HepG2 (cell line): ENCODE data around the gene NMT2. TPM values are rescaled to one million over a fixed set of nuclear protein-coding genes. Genes with fewer than 3 reads are reported as not detected.

Source experiments
- ATAC-seq: fragments of 200-7000 bp; cut with Tn5 transposase; 3 replicates; pipeline ENCODE4 v1.9.1; 2020; ENCODE audit warnings: mild to moderate bottlenecking, moderate library complexity
- BruUV-seq: library from RNA; stranded (reverse); fragments of 400-500 nt; replicated peaks from 2 replicates; lab custom pipeline; 2021; lab: Mats Ljungman, UMichigan
- CTCF ChIA-PET: fragments of 300-600 bp; formaldehyde crosslinking; extraction: SDS; loops from one replicate; lab custom pipeline; 2021; ENCODE audit warnings: low total read pairs, inconsistent platforms, low intra/inter-chr PET ratio; lab: Yijun Ruan, JAX
- POLR2A ChIA-PET: fragments of 350-600 bp; sonication (Branson Sonifier 250); formaldehyde crosslinking; loops from one replicate; lab custom pipeline; 2020; ENCODE audit warnings: antibody characterized with exemption, inconsistent platforms; lab: Yijun Ruan, JAX
- DNase-seq: peaks from one replicate; pipeline ENCODE4 v3.0.0-alpha.2; 2015; ENCODE audit warnings: low spot score
- FAIRE-seq: peaks from 3 replicates; lab custom pipeline; 2011; peaks lifted over from hg19 to GRCh38; lab: Jason Lieb, UNC
- H2AFZ ChIP-seq: one replicate; pipeline ENCODE4 v1.6.1; 2011; ENCODE audit warnings: low read length, inconsistent platforms
- H3K27ac ChIP-seq: fragments of 300-600 bp; 3 replicates; pipeline ENCODE4 v1.8.0; 2011; ENCODE audit warnings: mixed run types, mild to moderate bottlenecking, mixed read lengths, low read length, inconsistent platforms; ENCODE audit not compliant: insufficient read depth; ENCODE audit errors: extremely low read length
- H3K27me3 ChIP-seq, 2 experiments: fragments of 200-600 bp in 1 of 2; 2 replicates in 1 of 2; 3 replicates in 1 of 2; pipeline versions ENCODE4 v1.6.0 to v1.8.0; 2011; ENCODE audit warnings: low read length in 2 of 2, mild to moderate bottlenecking in 2 of 2, moderate library complexity in 2 of 2, inconsistent platforms in 1 of 2; ENCODE audit not compliant: insufficient read depth in 2 of 2, control insufficient read depth in 1 of 2
- H3K36me3 ChIP-seq, 2 experiments: fragments of 200-600 bp in 1 of 2; replicated peaks in 1 of 2; 2 replicates in 1 of 2; 3 replicates in 1 of 2; pipeline versions ENCODE4 v1.5.1 to v1.8.0; 2011; ENCODE audit warnings: low read length in 2 of 2, inconsistent platforms in 1 of 2; ENCODE audit not compliant: insufficient read depth in 2 of 2, control insufficient read depth in 1 of 2
- H3K4me1 ChIP-seq: 2 replicates; pipeline ENCODE4 v1.5.1; 2012; ENCODE audit warnings: low read length, inconsistent platforms; ENCODE audit not compliant: insufficient read depth
- H3K4me2 ChIP-seq: 2 replicates; pipeline ENCODE4 v1.6.0; 2011; ENCODE audit warnings: low read depth, low read length, inconsistent platforms
- H3K4me3 ChIP-seq, 3 experiments: fragments of 200-600 bp in 1 of 3; sonication (generic), shearing (Covaris generic) in 1 of 3; replicated peaks in 1 of 3; 2 replicates each; pipeline ENCODE4 v1.5.1; 2011 to 2016; ENCODE audit warnings: low read length in 3 of 3, inconsistent platforms in 2 of 3, low read depth in 2 of 3, mild to moderate bottlenecking in 2 of 3, control low read depth in 1 of 3, mixed read lengths in 1 of 3; ENCODE audit not compliant: insufficient read depth in 1 of 3
- H3K79me2 ChIP-seq: one replicate; pipeline ENCODE4 v1.6.1; 2011; ENCODE audit warnings: low read length, inconsistent platforms; ENCODE audit not compliant: insufficient read depth
- H3K9ac ChIP-seq: 2 replicates; pipeline ENCODE4 v1.6.0; 2011; ENCODE audit warnings: mild to moderate bottlenecking, low read depth, low read length, inconsistent platforms; ENCODE audit not compliant: insufficient read depth
- H3K9me3 ChIP-seq: 2 replicates; pipeline ENCODE4 v1.5.1; 2012; ENCODE audit warnings: mild to moderate bottlenecking, low read length
- H4K20me1 ChIP-seq: 2 replicates; pipeline ENCODE4 v1.6.0; 2011; ENCODE audit warnings: inconsistent platforms, mild to moderate bottlenecking, low read length, moderate library complexity; ENCODE audit not compliant: insufficient read depth
- ATM ChIP-seq: fragments of 450-650 bp; IDR thresholded peaks from 2 replicates; pipeline ENCODE4 v1.7.1; 2017; ENCODE audit warnings: mild to moderate bottlenecking, borderline replicate concordance
- CREB3 ChIP-seq: sonication (generic); formaldehyde crosslinking; IDR thresholded peaks from 2 replicates; pipeline ENCODE4 v1.5.0; 2020; ENCODE audit warnings: missing genetic modification reagents
- GATA4 ChIP-seq: sonication (generic); IDR thresholded peaks from 2 replicates; pipeline ENCODE4 v1.6.1; 2016; ENCODE audit warnings: antibody characterized with exemption, low read depth, borderline replicate concordance
- HBP1 ChIP-seq: IDR thresholded peaks from 2 replicates; pipeline ENCODE4 v1.6.1; 2016; ENCODE audit warnings: low read depth, control low read depth
- HINFP ChIP-seq: sonication (generic); formaldehyde crosslinking; IDR thresholded peaks from 2 replicates; pipeline ENCODE4 v1.4.0; 2020; ENCODE audit warnings: low read depth, mild to moderate bottlenecking, missing genetic modification reagents
- REXO4 ChIP-seq: sonication (generic); formaldehyde crosslinking; IDR thresholded peaks from 2 replicates; pipeline ENCODE4 v1.8.0; 2022; ENCODE audit warnings: missing genetic modification reagents, mild to moderate bottlenecking, borderline replicate concordance
- ZFY ChIP-seq: sonication (generic); formaldehyde crosslinking; IDR thresholded peaks from 2 replicates; pipeline ENCODE4 v1.4.0; 2020; ENCODE audit warnings: missing genetic modification reagents
- ZNF18 ChIP-seq: sonication (generic); formaldehyde crosslinking; IDR thresholded peaks from 2 replicates; pipeline ENCODE4 v1.8.0; 2022; ENCODE audit warnings: mild to moderate bottlenecking, missing genetic modification reagents; ENCODE audit not compliant: insufficient replicate concordance
- ZNF292 ChIP-seq: sonication (generic); formaldehyde crosslinking; IDR thresholded peaks from 2 replicates; pipeline ENCODE4 v1.8.1; 2022; ENCODE audit warnings: mild to moderate bottlenecking, low read depth, missing genetic modification reagents, borderline replicate concordance
- ZNF614 ChIP-seq: IDR thresholded peaks from 2 replicates; pipeline ENCODE4 v1.6.1; 2018; ENCODE audit warnings: missing biosample characterization, missing genetic modification reagents, inconsistent platforms, borderline replicate concordance
- ZNF646 ChIP-seq: sonication (generic); formaldehyde crosslinking; IDR thresholded peaks from 2 replicates; pipeline ENCODE4 v1.9.0; 2021; ENCODE audit warnings: mild to moderate bottlenecking, missing genetic modification reagents
- WGBS: methylation state at CpG from one replicate; pipeline ENCODE4 v1.1.6; 2017; ENCODE audit warnings: low lambda C conversion rate; 5-methylcytosine and 5-hydroxymethylcytosine counted together
- in situ Hi-C: cut with HindIII; loops from 2 replicates; pipeline ENCODE4 v1.10.0; 2017; ENCODE audit warnings: low pct_unique_long_range_greater_than_20kb; ENCODE audit not compliant: extremely low pct_ligation_motif_present
- intact Hi-C: fragments of 100-400 bp; cut with micrococcal nuclease; formaldehyde crosslinking; loops from one replicate; pipeline ENCODE4 v1.10.0; 2022; ENCODE audit not compliant: unreplicated experiment
- polyA plus RNA-seq, 8 experiments: library from polyadenylated mRNA; depleted of rRNA in 3 of 8; stranded (reverse) in 7 of 8; unstranded in 1 of 8; fragments of >200 nt; fragmentation: Illumina TruSeq in 4 of 8; extraction: Trizol in 4 of 8; gene quantifications; 2 replicates each; pipeline versions ENCODE4 v1.2.1 to v1.2.3, GENCODE V29; 2011 to 2016; ENCODE audit warnings: low read depth in 4 of 8, missing spikeins in 1 of 8, mixed read lengths in 1 of 8; ENCODE audit not compliant: insufficient read depth in 1 of 8
- total RNA-seq, 5 experiments: library from RNA; depleted of rRNA; stranded (reverse); fragments of >200 nt; fragmentation: Illumina TruSeq; extraction: Trizol; gene quantifications; 2 replicates each; pipeline ENCODE4 v1.2.3, GENCODE V29; 2016; ENCODE audit warnings: low read depth in 1 of 5

Gene NMT2
- total and polyA plus RNA-seq, 2 of the 13 experiments (the other 11 are each of a cell fraction or from before 2014, with no cell fraction given) = 10.1 to 23.8 TPM

- Histone ChIP-seq H3K4me3 (peak overlapping the region; percentile 71 to 77 (median 74)), H3K4me1 (peaks cover 24% of the 10 kb centered on the region), H4K20me1 (no peaks in the 10 kb centered on the region), H3K9ac (peak overlapping the region; percentile 46), H3K36me3 (no peaks in the 10 kb centered on the region), H3K27me3 (no peaks in the 10 kb centered on the region; a peak in 1 of 5 replicates), H3K9me3 (no peaks in the 10 kb centered on the region), H2AFZ (peak overlapping the region; percentile 91), H3K4me2 (peak overlapping the region; percentile 94), H3K79me2 (no peaks in the 10 kb centered on the region), H3K27ac (peak overlapping the region; percentile 57)
- CTCF ChIA-PET = no interaction called here
- POLR2A ChIA-PET = interaction anchor here (0.9 to 1.1 kb wide), 2 partner anchors 13 to 126 kb away, joined by 3 to 4 read pairs; partner anchors contain the start of gene MEIG1
- ATAC-seq (peak; percentile 89), DNase-seq (peak; percentile 98), FAIRE-seq (peak; percentile 98)
- intact Hi-C loops = no loop called here
- 2% methylated on average over 7 of the region's 7 CpGs for WGBS
- in situ Hi-C loops = no loop called here
- no TSS peak for BruUV-seq
- TF ChIP-seq HINFP = no peak
- TF ChIP-seq ZNF292 (CRISPR knock-in tag) = no peak
- no peak for TF ChIP-seq ZNF614 (CRISPR knock-in tag)
- TF ChIP-seq ZNF646 (CRISPR knock-in tag) = no peak
- TF ChIP-seq CREB3 = no peak
- no peak for TF ChIP-seq HBP1 (CRISPR knock-in tag)
- TF ChIP-seq ZNF18 = no peak
- TF ChIP-seq GATA4 = no peak
- TF ChIP-seq ATM = no peak
- peak; percentile 64 for TF ChIP-seq ZFY
- TF ChIP-seq REXO4 = no peak
Measured at GRCh38 chr10:15084502-15084922, 84.0 kb downstream of the NMT2 start.
